ENCODE measurements around the gene HIPK3. TPM values are rescaled to one million over a fixed set of nuclear protein-coding genes. Genes with fewer than 3 reads are reported as not detected.
A peak's percentile ranks its signal among the peaks of the same experiment; 100 is the strongest.

The HIPK3 gene
- total RNA-seq, 1 experiment from 2014 or later, result 68.5 TPM

DNA sequence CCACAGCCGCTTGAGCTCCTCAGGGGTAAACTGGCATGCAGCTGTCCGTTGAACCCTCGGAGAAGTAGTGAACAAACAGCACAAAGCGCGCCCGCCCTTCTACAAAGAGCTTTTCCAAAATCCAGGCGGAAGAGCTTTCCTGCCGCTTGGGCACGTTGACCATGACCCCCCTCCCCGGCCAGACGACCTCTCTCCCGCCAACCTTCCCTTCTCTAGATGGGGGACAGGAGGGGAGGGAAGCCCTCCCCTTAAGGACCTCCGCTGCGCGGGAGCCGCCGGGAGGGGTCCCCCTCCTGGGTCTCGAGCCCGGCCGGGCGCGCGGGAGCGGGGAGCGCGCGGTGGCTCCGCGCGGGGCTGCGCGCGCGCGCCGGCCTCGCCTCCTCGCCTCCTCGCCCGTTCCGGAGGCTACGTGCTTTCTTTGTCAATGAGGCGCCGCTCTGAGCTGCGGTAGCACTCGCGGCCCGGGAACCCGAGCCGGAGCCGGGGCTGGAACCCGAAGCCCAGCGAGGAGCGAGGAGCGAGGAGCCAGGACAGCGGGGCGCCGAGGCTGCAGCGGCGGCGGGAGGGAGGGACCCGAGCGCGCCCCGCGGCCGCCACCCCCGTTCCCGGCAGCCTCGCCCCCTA lies 118.6 kb downstream of the HIPK3 start, which contains the start of gene KIAA1549L:
TSS of gene KIAA1549L (plus strand) at position 421 of the 624 bp plus-strand sequence.
- peaks cover 3% of the 10 kb centered on the region for H3K27me3 ChIP-seq (replicated peaks; ENCODE audit: control insufficient read depth, insufficient read depth, low read length)
- H3K27me3 Mint-ChIP-seq (ENCODE audit: insufficient read depth, unreplicated experiment), result peaks cover 22% of the 10 kb centered on the region
- POLR2A ChIA-PET, result no interaction called here
- peaks cover 11% of the 10 kb centered on the region for H3K4me1 ChIP-seq
- no peaks in the 10 kb centered on the region for H3K9me3 ChIP-seq
- intact Hi-C loops (cut with micrococcal nuclease; ENCODE audit: unreplicated experiment), result no loop called here
- peak within 1 kb of the TSS; percentile 64 for H3K4me3 Mint-ChIP-seq (ENCODE audit: unreplicated experiment)
- TF ChIP-seq, protein P1, sequence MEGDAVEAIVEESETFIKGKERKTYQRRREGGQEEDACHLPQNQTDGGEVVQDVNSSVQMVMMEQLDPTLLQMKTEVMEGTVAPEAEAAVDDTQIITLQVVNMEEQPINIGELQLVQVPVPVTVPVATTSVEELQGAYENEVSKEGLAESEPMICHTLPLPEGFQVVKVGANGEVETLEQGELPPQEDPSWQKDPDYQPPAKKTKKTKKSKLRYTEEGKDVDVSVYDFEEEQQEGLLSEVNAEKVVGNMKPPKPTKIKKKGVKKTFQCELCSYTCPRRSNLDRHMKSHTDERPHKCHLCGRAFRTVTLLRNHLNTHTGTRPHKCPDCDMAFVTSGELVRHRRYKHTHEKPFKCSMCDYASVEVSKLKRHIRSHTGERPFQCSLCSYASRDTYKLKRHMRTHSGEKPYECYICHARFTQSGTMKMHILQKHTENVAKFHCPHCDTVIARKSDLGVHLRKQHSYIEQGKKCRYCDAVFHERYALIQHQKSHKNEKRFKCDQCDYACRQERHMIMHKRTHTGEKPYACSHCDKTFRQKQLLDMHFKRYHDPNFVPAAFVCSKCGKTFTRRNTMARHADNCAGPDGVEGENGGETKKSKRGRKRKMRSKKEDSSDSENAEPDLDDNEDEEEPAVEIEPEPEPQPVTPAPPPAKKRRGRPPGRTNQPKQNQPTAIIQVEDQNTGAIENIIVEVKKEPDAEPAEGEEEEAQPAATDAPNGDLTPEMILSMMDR (IDR thresholded peaks at IDR 0.05; ENCODE audit: insufficient read depth in 1 of 2, low read depth in 1 of 2, low read length in 1 of 2, severe bottlenecking in 1 of 2, unreplicated experiment in 1 of 2), result no peak
- DNase-seq, result peak in 1 of 2 experiments; percentile 23
- no peaks in the 10 kb centered on the region for H3K36me3 ChIP-seq (ENCODE audit: control insufficient read depth, insufficient read depth, low read length)
- H3K4me3 ChIP-seq (ENCODE audit: low read depth, low read length), result peak within 1 kb of the TSS; percentile 55
- no TSS peak for BruUV-seq (replicated peaks)
- H3K27ac Mint-ChIP-seq (ENCODE audit: unreplicated experiment), result no peak within 1 kb of the TSS
- no peaks in the 10 kb centered on the region for H3K9me3 Mint-ChIP-seq (ENCODE audit: unreplicated experiment)
- CTCF ChIA-PET, result no interaction called here
- H3K4me1 Mint-ChIP-seq (ENCODE audit: low read depth, unreplicated experiment), result peaks cover 5% of the 10 kb centered on the region
- H3K36me3 Mint-ChIP-seq (ENCODE audit: insufficient read depth, unreplicated experiment), result no peaks in the 10 kb centered on the region

- Mint-ChIP-seq H3K9me3 (ENCODE audit: unreplicated experiment) (no peaks in the 10 kb centered on the region), H3K36me3 (ENCODE audit: insufficient read depth, unreplicated experiment) (no peaks in the 10 kb centered on the region), H3K4me3 (ENCODE audit: unreplicated experiment) (no peak overlapping the region), H3K4me1 (ENCODE audit: low read depth, unreplicated experiment) (peaks cover 5% of the 10 kb centered on the region), H3K27me3 (ENCODE audit: insufficient read depth, unreplicated experiment) (peaks cover 22% of the 10 kb centered on the region), H3K27ac (ENCODE audit: unreplicated experiment) (no peak overlapping the region)
- TF ChIP-seq, protein P1 (IDR thresholded peaks at IDR 0.05; ENCODE audit: insufficient read depth in 1 of 2, low read depth in 1 of 2, low read length in 1 of 2, severe bottlenecking in 1 of 2, unreplicated experiment in 1 of 2), result no peak
- CTCF ChIA-PET, result no interaction called here
- Histone ChIP-seq H3K27me3 (replicated peaks; ENCODE audit: control insufficient read depth, insufficient read depth, low read length) (peaks cover 3% of the 10 kb centered on the region), H3K36me3 (ENCODE audit: control insufficient read depth, insufficient read depth, low read length) (no peaks in the 10 kb centered on the region), H3K4me1 (0 out of 2 replicates have a peak, but pooled peaks cover 7% of the 10 kb centered on the region), H3K4me3 (ENCODE audit: low read depth, low read length) (peak overlapping the region; percentile 55), H3K9me3 (no peaks in the 10 kb centered on the region)
- intact Hi-C loops (cut with micrococcal nuclease; ENCODE audit: unreplicated experiment), result no loop called here
- POLR2A ChIA-PET, result no interaction called here
- BruUV-seq (replicated peaks), result no TSS peak
- DNase-seq, result peak in 1 of 2 experiments; percentile 22
Measured at GRCh38 chr11:33376331-33377310, 119.4 kb downstream of the HIPK3 start.

All from Caco-2 (cell line).